Measurements from ENCODE around the gene ERO1B.
"Not testable (repeated sequence)": the region's sequence is repeated elsewhere in the genome, so short reads cannot be mapped to it uniquely, and the experiment has no call there.

The ERO1B gene

GRCh38 chr1:236281654-236282424, at the start of gene ERO1B:
Gene ERO1B (minus strand): TSS chr1:236281958. CDS start chr1:236281783, 175 bp downstream.
- peak; percentile 95 for DNase-seq (ENCODE audit: low read depth, low spot score)

GRCh38 chr1:236331412-236331811, 49.7 kb upstream of the ERO1B start:
- not testable (repeated sequence) for DNase-seq (ENCODE audit: low read depth, low spot score)

GRCh38 chr1:236326432-236326831, 44.7 kb upstream of the ERO1B start:
- DNase-seq (ENCODE audit: low read depth, low spot score), result no peak

- no peak for DNase-seq (ENCODE audit: low read depth, low spot score)
Observed at GRCh38 chr1:236325567-236325966, 43.8 kb upstream of the ERO1B start.

- no peak for DNase-seq (ENCODE audit: low read depth, low spot score)
Observed at GRCh38 chr1:236323819-236324411, 42.2 kb upstream of the ERO1B start.

- no peak for DNase-seq (ENCODE audit: low read depth, low spot score)
Observed at GRCh38 chr1:236322566-236323409, 41.0 kb upstream of the ERO1B start.

GRCh38 chr1:236321101-236321500, 39.3 kb upstream of the ERO1B start:
- DNase-seq (ENCODE audit: low read depth, low spot score), result no peak

GRCh38 chr1:236320671-236321070, 38.9 kb upstream of the ERO1B start:
- DNase-seq (ENCODE audit: low read depth, low spot score), result no peak

- no peak for DNase-seq (ENCODE audit: low read depth, low spot score)
Observed at GRCh38 chr1:236320214-236320613, 38.5 kb upstream of the ERO1B start.

- DNase-seq (ENCODE audit: low read depth, low spot score), result no peak
Observed at GRCh38 chr1:236316437-236316836, 34.7 kb upstream of the ERO1B start.

GRCh38 chr1:236315518-236315917, 33.8 kb upstream of the ERO1B start:
- DNase-seq (ENCODE audit: low read depth, low spot score), result no peak

- DNase-seq (ENCODE audit: low read depth, low spot score), result no peak
Observed at GRCh38 chr1:236315092-236315491, 33.3 kb upstream of the ERO1B start.

- DNase-seq (ENCODE audit: low read depth, low spot score), result not testable (repeated sequence)
Observed at GRCh38 chr1:236314050-236314449, 32.3 kb upstream of the ERO1B start.

GRCh38 chr1:236313427-236313826, 31.7 kb upstream of the ERO1B start:
- DNase-seq (ENCODE audit: low read depth, low spot score), result no peak

GRCh38 chr1:236311040-236311439, 29.3 kb upstream of the ERO1B start:
- DNase-seq (ENCODE audit: low read depth, low spot score), result no peak

GRCh38 chr1:236308827-236309226, 27.1 kb upstream of the ERO1B start:
- no peak for DNase-seq (ENCODE audit: low read depth, low spot score)

- no peak for DNase-seq (ENCODE audit: low read depth, low spot score)
Observed at GRCh38 chr1:236307435-236307834, 25.7 kb upstream of the ERO1B start.

- no peak for DNase-seq (ENCODE audit: low read depth, low spot score)
Observed at GRCh38 chr1:236304682-236305081, 22.9 kb upstream of the ERO1B start.

GRCh38 chr1:236303675-236304074, 21.9 kb upstream of the ERO1B start:
- no peak for DNase-seq (ENCODE audit: low read depth, low spot score)

GRCh38 chr1:236302941-236303340, 21.2 kb upstream of the ERO1B start:
- no peak for DNase-seq (ENCODE audit: low read depth, low spot score)

- DNase-seq (ENCODE audit: low read depth, low spot score), result no peak
Observed at GRCh38 chr1:236301958-236302335, 20.2 kb upstream of the ERO1B start.
